Stimulated activated naive CD8-positive, alpha-beta T cell treated with anti-CD3 and anti-CD28 coated beads, Interleukin-15, amount 100 ng/mL, for 72 hours (primary cell): ENCODE data around the gene ZNF865.

ENCODE experiments used
- ATAC-seq: fragments of 150-1000 bp; cut with Tn5 transposase; 2 replicates; pipeline ENCODE4 v1.10.0; 2021; ENCODE audit warnings: mild to moderate bottlenecking, moderate library complexity
- DNase-seq, 2 donors: peaks; one replicate each; pipeline ENCODE4 v3.0.0; 2021 to 2022
- H3K27ac Mint-ChIP-seq, 2 donors: one replicate each; pipeline ENCODE4 v1.8.0; 2022; ENCODE audit warnings: mild to moderate bottlenecking in 2 of 2, mixed read lengths in 2 of 2, moderate library complexity in 2 of 2
- H3K27me3 Mint-ChIP-seq: one replicate; pipeline ENCODE4 v1.8.0; 2022; ENCODE audit warnings: mixed read lengths
- H3K4me1 Mint-ChIP-seq: one replicate; pipeline ENCODE4 v1.8.0; 2022; ENCODE audit warnings: mild to moderate bottlenecking, mixed read lengths
- H3K4me3 Mint-ChIP-seq, 2 donors: one replicate each; pipeline ENCODE4 v1.8.0; 2022; ENCODE audit warnings: mild to moderate bottlenecking in 2 of 2, mixed read lengths in 2 of 2, moderate library complexity in 1 of 2
- H3K9me3 Mint-ChIP-seq, 2 donors: one replicate each; pipeline ENCODE4 v1.8.0; 2022; ENCODE audit warnings: mixed read lengths in 2 of 2

ZNF865 gene

GRCh38 chr19:55611983-55612645 is 6.7 kb downstream of the ZNF865 start:
- DNase-seq (no peak), ATAC-seq (no peak)
- peak overlapping the region; percentile 44 to 66 for H3K27ac Mint-ChIP-seq
- H3K4me3 Mint-ChIP-seq, result no peak overlapping the region
- H3K4me1 Mint-ChIP-seq, result peaks cover 45% of the 10 kb centered on the region
- no peaks in the 10 kb centered on the region for H3K9me3 Mint-ChIP-seq
- H3K27me3 Mint-ChIP-seq, result no peaks in the 10 kb centered on the region

GRCh38 chr19:55613396-55613795 is 7.9 kb downstream of the ZNF865 start:
- Mint-ChIP-seq H3K9me3 (no peaks in the 10 kb centered on the region), H3K27me3 (no peaks in the 10 kb centered on the region), H3K4me1 (peaks cover 35% of the 10 kb centered on the region), H3K27ac (no peak overlapping the region), H3K4me3 (no peak overlapping the region)
- ATAC-seq, result no peak
- no peak for DNase-seq

GRCh38 chr19:55613930-55614710 is 8.7 kb downstream of the ZNF865 start:
- Mint-ChIP-seq H3K27me3 (no peaks in the 10 kb centered on the region), H3K9me3 (no peaks in the 10 kb centered on the region), H3K4me1 (peaks cover 40% of the 10 kb centered on the region), H3K27ac (peak overlapping the region in 1 of 2 donors; percentile 54), H3K4me3 (no peak overlapping the region)
- peak; percentile 61 for ATAC-seq
- DNase-seq, result no peak

GRCh38 chr19:55614711-55615542 is 9.5 kb downstream of the ZNF865 start:
- Mint-ChIP-seq H3K27me3 (no peaks in the 10 kb centered on the region), H3K27ac (no peak overlapping the region), H3K4me1 (peaks cover 40% of the 10 kb centered on the region), H3K4me3 (no peak overlapping the region), H3K9me3 (no peaks in the 10 kb centered on the region)
- DNase-seq (no peak), ATAC-seq (peak; percentile 70)

- Mint-ChIP-seq H3K4me3 (no peak overlapping the region), H3K27me3 (no peaks in the 10 kb centered on the region)
Measured at GRCh38 chr19:55615543-55616394, 10.3 kb downstream of the ZNF865 start.

GRCh38 chr19:55616395-55616875 is 11.0 kb downstream of the ZNF865 start:
- H3K9me3 Mint-ChIP-seq, result no peaks in the 10 kb centered on the region
- no peak overlapping the region for H3K27ac Mint-ChIP-seq
- ATAC-seq (no peak), DNase-seq (no peak)
- H3K4me1 Mint-ChIP-seq, result peaks cover 42% of the 10 kb centered on the region
- H3K27me3 Mint-ChIP-seq, result no peaks in the 10 kb centered on the region
- H3K4me3 Mint-ChIP-seq, result no peak overlapping the region

More at GRCh38 chr19:55615543-55616394, 10.3 kb downstream of the ZNF865 start:
- no peaks in the 10 kb centered on the region for H3K9me3 Mint-ChIP-seq
- ATAC-seq, result peak; percentile 19
- no peak for DNase-seq
- no peak overlapping the region for H3K27ac Mint-ChIP-seq
- peaks cover 42% of the 10 kb centered on the region for H3K4me1 Mint-ChIP-seq

- no peaks in the 10 kb centered on the region for H3K9me3 Mint-ChIP-seq
- no peak overlapping the region for H3K27ac Mint-ChIP-seq
- no peak overlapping the region for H3K4me3 Mint-ChIP-seq
- H3K4me1 Mint-ChIP-seq, result peaks cover 41% of the 10 kb centered on the region
- ATAC-seq (no peak), DNase-seq (no peak)
- no peaks in the 10 kb centered on the region for H3K27me3 Mint-ChIP-seq
Measured at GRCh38 chr19:55617426-55617825, 12.0 kb downstream of the ZNF865 start.

GRCh38 chr19:55618426-55618825 is 13.0 kb downstream of the ZNF865 start:
- H3K27me3 Mint-ChIP-seq, result no peaks in the 10 kb centered on the region
- no peaks in the 10 kb centered on the region for H3K9me3 Mint-ChIP-seq
- H3K4me3 Mint-ChIP-seq, result no peak overlapping the region
- peaks cover 41% of the 10 kb centered on the region for H3K4me1 Mint-ChIP-seq
- ATAC-seq (no peak), DNase-seq (no peak)
- peak overlapping the region in 1 of 2 donors; percentile 61 for H3K27ac Mint-ChIP-seq

GRCh38 chr19:55619286-55619685 is 13.8 kb downstream of the ZNF865 start:
- DNase-seq (no peak), ATAC-seq (no peak)
- Mint-ChIP-seq H3K4me3 (no peak overlapping the region), H3K4me1 (peaks cover 49% of the 10 kb centered on the region), H3K27me3 (no peaks in the 10 kb centered on the region), H3K27ac (peak overlapping the region in 1 of 2 donors; percentile 27), H3K9me3 (peaks cover 3 to 6% of the 10 kb centered on the region in 2 donors)

- DNase-seq (peak; percentile 52 to 71), ATAC-seq (peak; percentile 63)
- peak overlapping the region; percentile 89 to 95 for H3K27ac Mint-ChIP-seq
- H3K4me3 Mint-ChIP-seq, result peak overlapping the region; percentile 54 to 60
- peaks cover 3 to 6% of the 10 kb centered on the region in 2 donors for H3K9me3 Mint-ChIP-seq
- no peaks in the 10 kb centered on the region for H3K27me3 Mint-ChIP-seq
- H3K4me1 Mint-ChIP-seq, result peaks cover 57% of the 10 kb centered on the region
Measured at GRCh38 chr19:55620410-55621204, 15.2 kb downstream of the ZNF865 start.

GRCh38 chr19:55621205-55621672 is 15.8 kb downstream of the ZNF865 start:
- Mint-ChIP-seq H3K27me3 (no peaks in the 10 kb centered on the region), H3K4me1 (peaks cover 61% of the 10 kb centered on the region), H3K9me3 (peaks cover 3 to 6% of the 10 kb centered on the region in 2 donors), H3K4me3 (peak overlapping the region in 1 of 2 donors; percentile 54), H3K27ac (peak overlapping the region in 1 of 2 donors; percentile 95)
- ATAC-seq, result no peak
- no peak for DNase-seq

- DNase-seq (no peak), ATAC-seq (no peak)
- Mint-ChIP-seq H3K27me3 (no peaks in the 10 kb centered on the region), H3K27ac (no peak overlapping the region), H3K4me1 (peaks cover 66% of the 10 kb centered on the region), H3K4me3 (no peak overlapping the region), H3K9me3 (peaks cover 3 to 6% of the 10 kb centered on the region in 2 donors)
Measured at GRCh38 chr19:55621673-55622231, 16.3 kb downstream of the ZNF865 start.

- no peaks in the 10 kb centered on the region for H3K27me3 Mint-ChIP-seq
- ATAC-seq (peak; percentile 16), DNase-seq (no peak)
- H3K9me3 Mint-ChIP-seq, result peaks cover 3 to 6% of the 10 kb centered on the region in 2 donors
- H3K4me3 Mint-ChIP-seq, result no peak overlapping the region
- H3K4me1 Mint-ChIP-seq, result peaks cover 71% of the 10 kb centered on the region
- H3K27ac Mint-ChIP-seq, result no peak overlapping the region
Measured at GRCh38 chr19:55622242-55622969, 17.0 kb downstream of the ZNF865 start.
